Transverse colon (tissue), 4 donors: ENCODE data around the gene MRPL23.

Experiments used
- POLR2A ChIP-seq: fragments of 450-650 bp; IDR thresholded peaks from one replicate; pipeline ENCODE4 v1.6.1; 2016; ENCODE audit warnings: antibody characterized with exemption, mild to moderate bottlenecking, moderate library complexity
- POLR2AphosphoS5 ChIP-seq, 3 donors: sonication (generic); formaldehyde crosslinking; IDR thresholded peaks; one replicate each; pipeline ENCODE4 v1.6.1; 2016; ENCODE audit warnings: antibody characterized with exemption in 3 of 3
- TF ChIP-seq, protein P1 (sequence below), 5 experiments: fragments of 200-600 bp in 3 of 5; fragments of 450-650 bp in 2 of 5; sonication (generic) in 3 of 5; IDR thresholded peaks; 1 replicate in 2 of 5; 2 replicates in 3 of 5; pipeline ENCODE4 v1.5.1; 2016 to 2017; ENCODE audit warnings: antibody characterized with exemption in 5 of 5, inconsistent platforms in 3 of 5, mild to moderate bottlenecking in 2 of 5, moderate library complexity in 1 of 5

GRCh38 chr11:1921574-1922141 is 25.5 kb upstream of the MRPL23 start:
- TF ChIP-seq, protein P1, sequence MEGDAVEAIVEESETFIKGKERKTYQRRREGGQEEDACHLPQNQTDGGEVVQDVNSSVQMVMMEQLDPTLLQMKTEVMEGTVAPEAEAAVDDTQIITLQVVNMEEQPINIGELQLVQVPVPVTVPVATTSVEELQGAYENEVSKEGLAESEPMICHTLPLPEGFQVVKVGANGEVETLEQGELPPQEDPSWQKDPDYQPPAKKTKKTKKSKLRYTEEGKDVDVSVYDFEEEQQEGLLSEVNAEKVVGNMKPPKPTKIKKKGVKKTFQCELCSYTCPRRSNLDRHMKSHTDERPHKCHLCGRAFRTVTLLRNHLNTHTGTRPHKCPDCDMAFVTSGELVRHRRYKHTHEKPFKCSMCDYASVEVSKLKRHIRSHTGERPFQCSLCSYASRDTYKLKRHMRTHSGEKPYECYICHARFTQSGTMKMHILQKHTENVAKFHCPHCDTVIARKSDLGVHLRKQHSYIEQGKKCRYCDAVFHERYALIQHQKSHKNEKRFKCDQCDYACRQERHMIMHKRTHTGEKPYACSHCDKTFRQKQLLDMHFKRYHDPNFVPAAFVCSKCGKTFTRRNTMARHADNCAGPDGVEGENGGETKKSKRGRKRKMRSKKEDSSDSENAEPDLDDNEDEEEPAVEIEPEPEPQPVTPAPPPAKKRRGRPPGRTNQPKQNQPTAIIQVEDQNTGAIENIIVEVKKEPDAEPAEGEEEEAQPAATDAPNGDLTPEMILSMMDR (IDR thresholded peaks at IDR 0.05), result no peak
- TF ChIP-seq POLR2AphosphoS5 (IDR thresholded peaks at IDR 0.05) (no peak), POLR2A (no peak)
